HG03045 (cell line): Measurements from ENCODE around the gene IGSF6.
"Not testable (repeated sequence)": the region's sequence is repeated elsewhere in the genome, so short reads cannot be mapped to it uniquely, and the experiment has no call there.

ENCODE experiments used
- ATAC-seq: cut with Tn5 transposase; IDR thresholded peaks from one replicate; pipeline ENCODE4 v1.9.1; 2021; ENCODE audit warnings: mild to moderate bottlenecking, moderate library complexity; ENCODE audit not compliant: unreplicated experiment

IGSF6 gene

DNA sequence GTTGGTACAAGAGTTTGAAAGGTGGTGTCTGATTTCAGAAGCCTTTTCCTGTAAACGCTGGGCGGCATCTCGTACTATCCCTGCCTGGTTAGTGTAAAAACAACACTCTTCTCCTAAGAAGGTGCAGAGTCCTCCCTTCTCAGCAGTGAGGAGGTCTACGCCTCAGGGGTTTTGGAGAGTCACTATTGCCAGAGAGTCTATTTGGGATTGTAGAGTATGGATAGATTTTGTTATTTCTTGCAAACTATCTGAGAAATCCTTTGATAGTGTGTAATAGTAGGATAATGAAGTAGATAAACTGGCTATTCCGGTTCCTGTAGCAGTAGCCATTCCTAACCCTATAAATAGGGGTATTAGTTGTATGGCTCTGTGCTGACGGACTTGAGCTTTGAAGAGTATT, 21.5 kb downstream of the IGSF6 start:
- ATAC-seq: not testable (repeated sequence)

DNA sequence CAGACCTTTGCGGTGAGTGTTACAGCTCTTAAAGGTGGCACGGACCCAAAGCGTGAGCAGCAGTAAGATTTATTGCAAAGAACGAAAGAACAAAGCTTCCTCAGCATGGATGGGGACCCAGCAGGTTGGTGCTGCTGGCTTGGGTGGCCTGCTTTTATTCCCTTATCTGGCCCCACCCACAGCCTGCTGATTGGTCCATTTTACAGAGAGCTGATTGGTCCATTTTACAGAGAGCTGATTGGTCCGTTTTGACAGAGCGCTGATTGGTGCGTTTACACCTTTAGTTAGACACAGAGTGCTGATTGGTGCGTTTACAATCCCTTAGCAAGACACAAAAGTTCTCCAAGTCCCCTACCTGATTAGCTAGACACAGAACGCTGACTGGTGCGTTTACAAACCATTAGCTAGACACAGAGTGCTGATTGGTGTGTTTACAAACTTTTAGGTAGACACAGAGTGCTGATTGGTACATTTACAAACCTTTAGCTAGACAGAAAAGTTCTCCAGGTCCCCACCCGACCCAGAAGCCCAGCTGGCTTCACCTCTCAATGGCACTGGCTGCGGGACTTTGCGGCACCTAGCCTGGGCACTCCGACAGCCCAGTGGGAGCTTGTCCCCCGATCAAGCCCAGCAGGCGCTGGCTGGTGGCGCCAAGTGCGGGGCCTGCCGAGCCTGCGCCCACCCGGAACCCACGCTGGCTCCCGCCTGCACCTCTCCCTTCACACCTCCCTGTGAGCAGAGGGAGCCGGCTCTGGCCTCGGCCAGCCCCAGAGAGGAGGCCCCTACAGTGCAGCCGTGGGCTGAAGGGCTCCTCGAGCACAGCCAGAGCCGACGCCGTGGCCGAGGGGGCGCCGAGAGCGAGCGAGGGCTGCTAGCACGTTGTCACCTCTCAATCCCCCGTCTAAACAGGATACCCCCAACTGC, 22.5 kb downstream of the IGSF6 start:
- not testable (repeated sequence) for ATAC-seq

DNA sequence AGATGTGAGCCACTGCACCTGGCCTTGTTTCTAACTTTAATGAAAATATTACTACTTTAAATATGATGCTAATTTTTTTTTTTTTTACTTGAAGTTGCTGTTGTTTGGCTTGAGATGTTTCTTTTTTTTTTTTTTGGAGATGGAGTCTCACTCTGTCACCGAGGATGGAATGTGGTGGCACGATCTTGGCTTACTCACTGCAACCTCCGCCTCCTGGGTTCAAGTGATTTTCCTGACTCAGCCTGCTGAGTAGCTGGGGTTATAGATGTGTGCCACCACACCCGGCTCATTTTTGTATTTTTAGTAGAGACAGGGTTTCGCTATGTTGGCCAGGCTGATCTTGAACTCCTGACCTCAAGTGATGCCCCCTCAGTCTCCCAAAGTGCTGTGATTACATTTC, 23.6 kb downstream of the IGSF6 start:
- no peak for ATAC-seq

DNA sequence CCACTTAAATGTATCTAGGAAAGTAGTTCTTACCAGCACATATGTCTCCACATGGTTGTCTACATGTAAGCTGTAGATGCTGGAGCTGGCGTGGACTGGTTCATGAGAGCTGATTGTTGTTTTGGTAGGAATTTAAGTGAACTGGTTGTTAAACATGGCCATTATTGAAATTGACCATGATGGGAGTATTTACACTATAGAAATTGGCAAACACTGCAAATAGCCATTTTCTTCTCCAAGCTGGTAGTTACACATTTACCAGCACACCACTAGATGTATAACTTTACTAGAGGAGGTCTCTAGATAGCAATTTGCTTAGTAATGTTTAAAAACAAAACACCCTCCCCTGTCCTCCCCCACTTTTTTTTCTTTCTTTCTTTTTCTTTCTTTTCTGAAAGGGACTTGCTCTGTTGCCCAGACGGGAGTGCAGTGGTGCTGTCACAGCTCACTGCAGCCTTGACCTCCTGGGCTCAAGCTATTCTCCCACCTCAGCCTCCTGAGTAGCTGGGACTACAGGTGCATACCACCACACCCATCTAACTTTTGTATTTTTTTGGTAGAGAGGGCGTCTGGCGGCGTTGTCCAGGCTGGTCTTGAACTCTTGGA, 24.2 kb downstream of the IGSF6 start:
- no peak for ATAC-seq

DNA sequence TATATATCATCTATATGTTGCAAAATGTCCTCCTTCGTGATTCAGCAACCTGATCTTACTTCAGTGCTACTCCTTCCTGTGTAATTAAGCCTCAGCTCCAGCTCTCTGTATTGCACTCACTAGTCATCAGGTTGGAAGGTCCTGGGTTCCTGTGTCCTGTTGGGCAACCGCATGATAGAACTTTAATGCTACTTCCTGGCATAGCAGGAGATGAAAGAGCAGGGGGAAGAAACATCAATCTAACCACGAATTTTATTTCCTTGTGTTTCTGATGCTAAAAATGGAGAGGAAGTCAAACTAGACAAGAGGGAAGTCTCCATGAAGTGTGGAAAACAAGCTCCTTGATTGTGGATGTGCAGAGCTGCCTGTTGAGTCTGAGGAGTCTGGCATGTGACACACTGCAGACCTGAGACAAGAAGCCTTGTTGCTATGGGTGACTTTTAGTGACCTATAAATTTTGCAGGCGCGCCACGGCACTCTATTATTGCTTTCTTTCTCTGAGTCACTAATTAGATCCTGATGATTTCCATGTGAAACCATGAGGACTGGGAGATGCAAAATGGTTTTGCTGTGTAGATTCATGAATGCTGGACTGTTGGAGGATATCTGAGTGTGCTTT, 25.6 kb downstream of the IGSF6 start:
- ATAC-seq: no peak

DNA sequence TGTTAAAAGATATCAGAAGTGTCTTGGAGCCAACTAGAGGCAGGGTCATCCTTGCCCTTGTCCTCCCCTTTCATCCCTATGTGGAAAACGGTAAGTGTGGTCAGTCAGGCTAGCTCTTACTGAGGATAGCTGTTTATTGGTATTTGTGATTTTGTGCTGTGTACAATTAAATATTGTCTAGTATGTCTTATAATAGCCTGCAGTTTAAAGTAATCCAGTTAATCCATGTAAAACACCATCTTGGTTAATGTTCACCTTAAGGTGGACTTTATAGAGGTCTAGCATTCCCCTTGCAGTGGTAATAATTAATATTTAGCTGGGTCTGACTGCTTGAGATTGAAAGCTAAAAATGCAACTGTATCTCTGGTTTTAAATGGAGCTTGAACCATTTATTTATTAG, 27.4 kb downstream of the IGSF6 start:
- no peak for ATAC-seq

DNA sequence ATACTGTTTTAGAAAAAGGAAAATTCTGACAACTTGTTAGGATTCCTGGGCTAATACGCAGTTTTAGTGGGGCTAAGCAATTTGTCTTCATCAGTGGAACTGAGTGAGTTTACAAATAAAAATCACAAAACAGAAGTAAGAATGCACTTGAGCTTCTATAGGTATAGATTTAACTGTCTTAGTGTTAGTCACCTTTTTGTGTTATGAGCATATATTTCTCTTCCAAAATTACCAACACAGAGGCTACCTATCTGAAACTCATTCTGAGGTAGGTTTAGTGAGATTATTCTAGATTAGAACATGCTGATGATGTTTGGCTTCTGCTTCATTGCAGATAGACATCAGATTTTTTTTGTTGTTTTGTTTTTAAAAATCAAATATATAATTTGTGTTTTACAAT, 29.9 kb downstream of the IGSF6 start:
- no peak for ATAC-seq

DNA sequence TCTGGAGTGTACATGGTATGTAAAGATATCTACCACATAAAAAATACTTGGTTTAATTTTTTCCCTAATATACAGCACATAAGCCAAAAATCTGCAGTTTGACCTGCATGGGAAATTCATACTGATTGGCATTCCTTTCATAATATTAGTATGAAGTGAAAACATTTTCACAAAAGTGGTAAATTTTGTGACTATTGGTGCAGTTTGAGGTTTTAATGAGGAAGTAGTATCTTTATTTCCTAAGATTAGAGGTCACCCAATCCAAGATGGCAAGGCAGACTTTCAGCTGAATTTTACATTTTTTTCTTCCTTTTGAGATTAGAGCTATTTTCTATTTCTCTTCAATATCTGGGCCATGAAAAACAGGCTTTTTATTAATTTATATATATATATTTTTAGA, 31.8 kb downstream of the IGSF6 start:
- no peak for ATAC-seq

DNA sequence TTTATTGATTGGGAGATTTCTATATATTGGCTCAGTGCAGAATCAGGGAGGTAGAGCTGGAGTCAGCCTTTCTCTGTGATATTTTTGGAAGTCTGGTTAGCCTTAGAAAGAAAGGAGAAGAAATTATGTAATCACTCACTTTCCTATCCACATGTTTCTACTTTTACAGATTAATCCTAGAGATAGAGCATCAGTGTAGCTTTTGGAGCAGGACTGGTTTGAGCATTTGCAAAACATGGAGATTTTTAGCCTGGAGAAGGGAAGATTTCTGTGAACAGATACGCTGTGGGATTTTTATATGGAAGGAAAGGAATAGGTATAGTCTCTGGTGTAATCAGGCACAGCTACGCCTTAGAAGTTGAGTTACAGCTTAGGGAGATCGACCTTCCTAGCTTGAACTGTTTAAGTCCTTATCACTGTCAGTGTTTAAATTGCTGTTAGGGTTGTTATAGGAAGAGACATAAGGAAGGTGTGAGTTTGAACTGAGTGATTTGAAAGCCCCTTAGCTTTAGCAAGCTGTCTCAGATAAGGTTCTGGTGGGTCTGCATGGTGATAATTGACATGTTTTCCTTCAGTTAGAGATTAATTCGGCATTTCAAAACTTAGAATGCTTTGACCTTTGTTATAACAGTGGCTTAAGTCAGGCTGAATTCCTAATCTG, 32.5 kb downstream of the IGSF6 start:
- ATAC-seq: no peak

DNA sequence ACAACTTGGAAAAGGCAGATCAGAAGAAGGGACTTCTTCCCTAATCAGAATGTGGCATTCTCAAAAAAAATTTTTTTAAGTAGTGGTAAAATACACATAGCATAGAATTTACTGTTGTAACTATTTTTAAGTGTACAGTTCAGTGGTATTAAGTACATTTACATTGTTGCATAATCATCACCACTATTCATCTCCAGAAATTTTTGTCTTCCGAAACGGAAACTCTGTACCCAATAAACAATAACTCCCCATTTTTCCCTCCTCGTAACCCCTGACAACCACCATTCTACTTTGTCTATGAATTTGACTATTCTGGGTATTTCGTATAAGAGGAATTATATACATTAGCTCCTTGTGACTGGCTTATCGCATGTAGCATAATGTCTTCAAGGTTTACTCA, 34.1 kb downstream of the IGSF6 start:
- ATAC-seq: no peak

DNA sequence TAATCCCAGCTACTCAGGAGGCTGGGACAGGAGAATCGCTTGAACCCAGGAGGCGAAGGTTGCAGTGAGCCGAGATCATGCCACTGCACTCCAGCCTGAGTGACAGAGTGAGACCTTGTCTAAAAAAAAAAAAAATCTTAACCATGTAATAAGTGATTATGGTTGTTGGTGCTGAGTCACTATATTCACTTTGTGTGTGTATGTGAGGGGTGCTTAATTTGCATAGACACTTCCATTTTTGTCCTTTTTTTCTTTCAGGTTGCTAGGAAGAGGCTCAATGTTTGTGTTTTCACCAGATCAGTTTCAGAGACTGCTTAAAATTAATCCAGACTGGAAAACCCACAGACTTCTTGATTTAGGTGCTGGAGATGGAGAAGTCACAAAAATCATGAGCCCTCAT, 34.8 kb downstream of the IGSF6 start:
- ATAC-seq: no peak

DNA sequence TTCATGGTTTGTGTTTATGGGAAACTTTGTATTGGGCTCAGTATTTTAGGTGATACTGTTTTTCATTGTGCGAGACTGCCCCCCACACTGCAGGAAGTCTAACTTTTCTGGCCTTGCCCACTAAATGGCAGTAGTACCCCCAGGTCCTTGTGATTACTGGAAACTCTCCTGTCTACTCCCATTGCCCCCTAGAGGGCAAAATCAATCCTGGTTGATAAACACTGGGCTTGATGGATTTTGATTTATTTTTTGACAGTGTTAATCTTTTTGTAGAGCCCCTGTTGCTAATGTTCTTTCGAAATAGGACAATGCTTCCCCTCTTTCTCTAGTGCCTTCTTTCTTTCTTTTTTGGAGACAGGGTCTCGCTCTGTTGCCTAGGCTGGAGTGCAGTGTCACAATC, 37.5 kb downstream of the IGSF6 start:
- ATAC-seq: no peak

DNA sequence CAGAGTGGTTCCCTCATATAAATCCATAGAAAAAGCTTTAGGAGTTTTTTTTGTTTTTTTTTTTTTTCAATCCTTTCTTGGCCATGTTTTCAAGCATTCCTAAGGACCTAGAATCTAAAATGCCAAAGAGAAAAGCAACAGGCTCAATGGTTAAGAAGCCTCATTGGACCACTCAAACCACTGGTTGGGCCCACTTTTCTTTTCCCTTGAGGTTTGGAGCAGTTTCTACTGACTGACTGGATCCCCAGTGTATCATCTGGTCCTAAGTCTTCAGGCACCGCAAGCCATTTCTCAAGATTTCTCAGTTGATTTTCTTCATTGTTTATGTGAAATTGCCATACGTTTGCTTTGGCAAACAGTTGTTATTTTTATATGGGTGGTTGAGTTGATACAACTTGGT, 38.6 kb downstream of the IGSF6 start:
- no peak for ATAC-seq

DNA sequence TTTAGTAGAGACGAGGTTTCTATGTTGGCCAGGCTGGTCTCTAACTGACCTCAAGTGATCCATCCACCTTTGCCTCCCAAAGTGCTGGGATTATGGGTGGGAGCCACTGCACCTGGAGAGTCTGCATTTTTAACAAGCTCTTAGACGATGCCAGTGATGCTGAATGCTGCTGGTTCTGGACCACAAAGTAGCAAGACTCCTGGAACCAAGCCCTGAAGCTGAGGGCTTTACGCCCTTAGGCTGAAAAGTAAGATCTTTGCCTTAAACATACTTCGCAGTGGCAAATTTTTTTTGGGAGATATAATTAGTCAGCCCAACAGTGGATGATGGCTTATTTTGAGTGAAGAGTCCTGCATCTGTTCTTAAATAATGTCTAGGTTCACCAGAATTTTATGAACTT, 39.0 kb downstream of the IGSF6 start:
- no peak for ATAC-seq

DNA sequence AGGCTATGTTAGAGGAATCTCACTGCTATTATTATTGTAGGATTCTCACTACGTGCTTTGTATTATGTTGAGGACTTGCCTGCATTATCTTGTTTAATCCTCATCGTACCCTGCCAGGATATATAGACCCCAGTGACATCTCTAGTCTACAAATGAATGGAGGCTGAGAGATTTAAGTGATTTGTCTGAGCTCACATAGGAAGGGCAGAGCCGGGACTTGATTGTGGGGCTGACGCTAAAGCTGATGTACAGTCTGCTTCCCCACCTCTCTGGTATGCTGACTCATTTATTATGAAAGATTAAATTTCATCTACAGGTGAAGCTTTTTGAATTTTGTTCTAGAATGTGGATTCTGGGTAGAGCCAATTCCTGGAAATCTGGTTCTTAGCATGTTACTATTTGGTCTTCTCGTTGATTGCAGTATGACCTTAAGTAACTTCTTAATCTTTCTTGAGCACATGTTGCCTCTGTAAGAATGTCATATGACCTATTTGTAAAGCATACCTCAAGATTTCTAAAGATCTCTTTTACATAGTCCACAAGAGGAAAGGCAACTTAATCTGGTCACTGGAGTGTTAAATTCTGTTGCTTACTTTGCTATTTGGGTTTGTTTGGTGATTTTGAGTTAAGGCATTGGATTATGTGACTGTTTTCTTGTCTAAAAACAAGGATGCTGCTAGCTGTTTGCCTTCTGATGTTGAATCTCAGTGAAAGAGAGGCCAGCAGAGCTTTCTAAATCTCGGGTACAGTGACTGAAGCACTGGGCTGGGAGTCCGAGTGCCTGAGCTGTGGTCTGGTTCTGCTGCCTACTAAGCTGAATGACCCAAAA, 40.6 kb downstream of the IGSF6 start:
- no peak for ATAC-seq

DNA sequence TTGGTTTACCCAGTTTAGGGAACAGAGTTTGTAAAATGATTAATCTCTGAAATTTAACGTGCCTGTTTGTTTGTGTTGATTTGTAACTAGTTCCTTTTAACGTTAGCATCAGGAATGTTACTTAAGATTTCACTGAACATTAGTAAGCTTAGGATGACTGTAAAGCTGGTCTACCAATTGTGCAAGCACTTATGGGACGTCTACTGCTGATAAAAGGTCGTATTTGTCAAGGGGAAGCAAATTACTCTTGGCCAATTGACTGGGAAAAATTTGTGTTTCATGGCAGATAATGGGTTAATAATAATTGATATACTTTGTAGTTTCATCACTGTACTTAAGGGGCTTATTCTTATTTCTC, 41.2 kb downstream of the IGSF6 start:
- ATAC-seq: no peak

DNA sequence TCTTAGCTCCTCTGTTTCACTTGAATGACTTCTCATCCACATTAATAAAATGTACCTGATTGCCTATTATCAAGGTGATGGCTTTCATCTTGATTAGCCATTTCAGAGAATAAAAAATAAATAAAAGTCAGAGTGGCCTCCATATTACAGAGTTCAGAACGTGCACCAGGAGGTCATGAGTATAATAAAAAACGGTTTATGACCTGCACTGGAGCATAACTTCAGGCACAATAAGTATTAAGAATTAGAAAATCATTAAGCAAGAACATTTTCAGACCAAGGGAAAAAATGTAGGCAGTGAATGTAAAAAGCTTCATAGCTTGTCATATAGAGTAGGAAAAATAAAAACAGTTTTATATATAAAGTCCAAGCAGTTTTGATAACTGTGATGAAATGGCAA, 41.6 kb downstream of the IGSF6 start:
- ATAC-seq: no peak

DNA sequence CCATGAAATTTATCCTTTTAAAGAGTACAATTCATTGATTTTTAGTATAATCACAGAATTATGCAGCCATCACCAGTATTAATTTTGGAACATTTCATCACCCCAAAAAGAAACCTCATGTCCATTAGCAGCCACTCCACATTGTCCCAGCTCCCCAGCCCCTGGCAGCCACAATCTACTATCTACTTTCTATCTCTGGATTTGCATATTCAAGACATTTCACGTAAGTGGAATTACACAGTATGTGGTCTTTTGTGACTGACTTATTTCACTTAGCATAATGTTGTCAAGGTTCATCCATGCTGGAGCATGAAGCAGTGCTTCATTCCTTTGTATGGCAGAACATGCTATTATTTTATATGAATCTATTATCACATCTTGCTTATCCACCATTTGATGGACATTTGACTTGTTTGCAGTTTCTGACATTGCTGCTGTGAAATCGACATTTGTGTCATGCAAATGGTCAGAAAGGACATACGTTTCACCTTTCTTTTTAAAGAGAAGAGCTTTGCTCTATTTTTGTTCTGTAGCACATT, 42.3 kb downstream of the IGSF6 start:
- no peak for ATAC-seq

DNA sequence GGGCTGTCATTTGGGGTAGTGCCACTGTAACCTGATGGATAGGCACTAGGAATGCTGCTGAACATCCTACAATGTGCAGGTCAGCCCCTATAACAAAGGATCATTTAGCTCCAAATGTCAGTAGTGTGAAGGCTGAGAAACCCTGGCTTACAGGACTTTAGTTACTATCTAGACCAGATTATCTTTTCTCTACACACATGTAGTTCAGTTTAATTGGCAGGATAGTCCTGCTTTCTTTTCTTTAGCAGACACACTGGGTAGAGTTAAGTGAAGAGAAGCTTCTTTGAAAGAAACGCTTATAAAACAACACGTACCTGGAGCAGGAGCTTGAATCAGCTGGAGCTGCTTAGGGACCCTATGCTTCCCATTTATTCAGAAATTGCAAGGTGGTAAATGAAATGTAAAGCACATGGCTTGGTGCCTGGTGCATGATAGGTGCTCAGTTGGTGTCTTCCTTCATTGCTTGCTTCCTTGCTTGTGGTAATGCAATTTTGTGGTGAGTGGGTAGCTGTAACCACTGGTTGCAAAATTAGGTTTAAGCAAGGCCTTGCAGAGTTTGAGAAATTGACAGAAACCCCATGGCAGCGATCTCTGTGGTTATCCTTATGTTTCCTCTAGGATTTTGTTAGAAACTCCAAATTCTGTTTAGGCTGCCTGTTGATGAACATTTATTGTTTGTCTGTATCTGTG, 43.6 kb downstream of the IGSF6 start:
- no peak for ATAC-seq

DNA sequence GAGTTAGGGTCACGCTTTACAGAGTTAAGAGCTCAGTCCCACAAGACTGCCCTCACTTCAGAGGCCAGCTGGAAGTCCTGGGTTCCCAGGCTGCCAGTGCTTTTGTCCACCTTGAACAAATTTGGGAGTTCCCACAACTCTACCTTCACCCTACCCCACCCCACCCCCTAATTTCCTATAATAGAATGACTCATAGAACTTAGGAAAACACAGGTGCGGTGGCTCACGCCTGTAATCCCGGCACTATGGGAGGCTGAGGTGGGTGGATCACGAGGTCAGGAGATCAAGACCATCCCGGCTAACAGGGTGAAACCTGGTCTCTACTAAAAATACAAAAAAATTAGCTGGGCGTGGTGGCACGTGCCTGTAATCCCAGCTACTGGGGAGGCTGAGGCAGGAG, 46.6 kb downstream of the IGSF6 start:
- ATAC-seq: not testable (repeated sequence)
